A549 (cell line): ENCODE results near the gene FAHD1. TPM values are rescaled to one million over a fixed set of nuclear protein-coding genes. Genes with fewer than 3 reads are reported as not detected.

ENCODE experiments used
- ATAC-seq, 2 experiments: fragments of 200-7000 bp in 1 of 2; fragments of >200 bp in 1 of 2; cut with Nextera tagmentation in 1 of 2; cut with Tn5 transposase in 1 of 2; 3 replicates each; pipeline versions ENCODE4 v1.8.0 to v1.9.1; 2018 to 2020; ENCODE audit warnings: mild to moderate bottlenecking in 1 of 2, moderate library complexity in 1 of 2
- CTCF ChIA-PET: fragments of 300-600 bp; sonication (Branson Sonifier 250); formaldehyde crosslinking; extraction: SDS; loops from one replicate; lab custom pipeline; 2021; ENCODE audit warnings: antibody characterized with exemption, inconsistent platforms; lab: Yijun Ruan, JAX
- POLR2A ChIA-PET: fragments of 350-600 bp; formaldehyde crosslinking; extraction: SDS; loops from one replicate; lab custom pipeline; 2021; ENCODE audit warnings: antibody characterized with exemption, inconsistent platforms; lab: Yijun Ruan, JAX
- DNase-seq, 2 experiments: peaks; one replicate each; pipeline versions ENCODE4 v3.0.0 to v3.0.0-alpha.2; 2011 to 2016; ENCODE audit warnings: low read depth in 1 of 2, low spot score in 1 of 2
- FAIRE-seq: peaks from 2 replicates; lab custom pipeline; 2011; peaks lifted over from hg19 to GRCh38; lab: Jason Lieb, UNC
- H3K27ac ChIP-seq, 2 experiments: fragments of >200 bp; sonication (Bioruptor Twin); formaldehyde crosslinking; 3 replicates each; pipeline ENCODE4 v1.5.1; 2016 to 2017
- H3K4me1 ChIP-seq: fragments of >200 bp; sonication (Bioruptor Twin); formaldehyde crosslinking; 3 replicates; pipeline ENCODE4 v1.6.1; 2016
- H3K4me2 ChIP-seq: fragments of >200 bp; sonication (Bioruptor Twin); formaldehyde crosslinking; 3 replicates; pipeline ENCODE4 v1.6.1; 2016
- H3K4me3 ChIP-seq: fragments of >200 bp; sonication (Bioruptor Twin); formaldehyde crosslinking; 3 replicates; pipeline ENCODE4 v1.5.1; 2016
- H3K9me3 ChIP-seq: fragments of >200 bp; sonication (Bioruptor Twin); formaldehyde crosslinking; 3 replicates; pipeline ENCODE4 v1.6.1; 2016
- BHLHE40 ChIP-seq: IDR thresholded peaks from 2 replicates; pipeline ENCODE4 v1.6.1; 2012; ENCODE audit warnings: low read depth, low read length, inconsistent platforms
- CBX2 ChIP-seq: fragments of 200-600 bp; sonication (generic); IDR thresholded peaks from 2 replicates; pipeline ENCODE4 v1.6.1; 2016; ENCODE audit warnings: low read depth, mild to moderate bottlenecking, borderline replicate concordance
- CBX8 ChIP-seq: fragments of 200-600 bp; sonication (generic); IDR thresholded peaks from 2 replicates; pipeline ENCODE4 v1.6.1; 2016
- CHD2 ChIP-seq: fragments of 150-350 bp; IDR thresholded peaks from 2 replicates; pipeline ENCODE4 v1.6.1; 2014; ENCODE audit warnings: low read length; ENCODE audit not compliant: partially characterized antibody
- CHD4 ChIP-seq: fragments of 200-600 bp; sonication (generic); IDR thresholded peaks from 2 replicates; pipeline ENCODE4 v1.6.1; 2016; ENCODE audit warnings: antibody characterized with exemption, mild to moderate bottlenecking, borderline replicate concordance
- EHF ChIP-seq: fragments of 250-450 bp; sonication (Bioruptor Pico); IDR thresholded peaks from 2 replicates; pipeline ENCODE4 v1.5.0; 2020; ENCODE audit warnings: mild to moderate bottlenecking
- FOSL2 ChIP-seq, 2 experiments: fragments of 450-650 bp in 1 of 2; fragments of >200 bp in 1 of 2; sonication (Bioruptor Twin) in 1 of 2; formaldehyde crosslinking; IDR thresholded peaks; 2 replicates each; pipeline versions ENCODE4 v1.5.0 to v1.6.1; 2016 to 2020; ENCODE audit warnings: mild to moderate bottlenecking in 1 of 2, moderate library complexity in 1 of 2
- FOXS1 ChIP-seq: fragments of 250-450 bp; sonication (Bioruptor Pico); IDR thresholded peaks from 2 replicates; pipeline ENCODE4 v1.5.0; 2020; ENCODE audit warnings: mild to moderate bottlenecking, moderate library complexity
- HDAC2 ChIP-seq: fragments of 200-600 bp; sonication (generic); IDR thresholded peaks from 2 replicates; pipeline ENCODE4 v1.6.1; 2016
- HEYL ChIP-seq: fragments of 250-450 bp; sonication (Bioruptor Pico); IDR thresholded peaks from 2 replicates; pipeline ENCODE4 v1.8.0; 2021; ENCODE audit warnings: mild to moderate bottlenecking, moderate library complexity
- HOXB13 ChIP-seq: fragments of 250-450 bp; sonication (Bioruptor Pico); IDR thresholded peaks from 2 replicates; pipeline ENCODE4 v1.5.0; 2020; ENCODE audit warnings: low read depth, mild to moderate bottlenecking, moderate library complexity
- HOXB5 ChIP-seq: fragments of 250-450 bp; sonication (Bioruptor Pico); IDR thresholded peaks from 2 replicates; pipeline ENCODE4 v1.5.0; 2020; ENCODE audit warnings: mild to moderate bottlenecking, moderate library complexity
- JUN ChIP-seq, 2 experiments: fragments of >200 bp; sonication (Bioruptor Twin); formaldehyde crosslinking; IDR thresholded peaks; 2 replicates in 1 of 2; 3 replicates in 1 of 2; pipeline ENCODE4 v1.6.1; 2016 to 2017
- KDM1A ChIP-seq: fragments of 200-600 bp; sonication (generic); IDR thresholded peaks from 2 replicates; pipeline ENCODE4 v1.6.1; 2016; ENCODE audit warnings: low read depth, mild to moderate bottlenecking
- KDM5A ChIP-seq: fragments of 200-600 bp; sonication (generic); IDR thresholded peaks from 2 replicates; pipeline ENCODE4 v1.6.1; 2016; ENCODE audit warnings: antibody characterized with exemption, mild to moderate bottlenecking
- MAFK ChIP-seq: fragments of 450-650 bp; IDR thresholded peaks from 2 replicates; pipeline ENCODE4 v1.6.1; 2014; ENCODE audit not compliant: partially characterized antibody
- MAZ ChIP-seq: fragments of 150-350 bp; IDR thresholded peaks from 2 replicates; pipeline ENCODE4 v1.6.1; 2014; ENCODE audit warnings: antibody characterized with exemption, low read depth, low read length, borderline replicate concordance
- PHF8 ChIP-seq: fragments of 200-600 bp; sonication (generic); IDR thresholded peaks from 2 replicates; pipeline ENCODE4 v1.6.1; 2016; ENCODE audit warnings: low read depth, mild to moderate bottlenecking, antibody characterized with exemption, moderate library complexity, borderline replicate concordance
- POLR2AphosphoS2 ChIP-seq: conservative IDR thresholded peaks from 2 replicates; pipeline ENCODE4 v1.6.1; 2012; ENCODE audit warnings: low read length, improper control_type of control experiment, inconsistent platforms
- RCOR1 ChIP-seq: fragments of 150-350 bp; IDR thresholded peaks from 2 replicates; pipeline ENCODE4 v1.6.1; 2014; ENCODE audit warnings: antibody characterized with exemption, low read length, low read depth
- RNF2 ChIP-seq: fragments of 200-600 bp; sonication (generic); IDR thresholded peaks from 2 replicates; pipeline ENCODE4 v1.6.1; 2016; ENCODE audit warnings: low read depth, mild to moderate bottlenecking, antibody characterized with exemption, moderate library complexity, borderline replicate concordance
- SMC3 ChIP-seq: fragments of >200 bp; sonication (Bioruptor Twin); formaldehyde crosslinking; IDR thresholded peaks from 3 replicates; pipeline ENCODE4 v1.6.1; 2018; ENCODE audit warnings: inconsistent platforms
- TP53 ChIP-seq: fragments of 250-450 bp; sonication (Bioruptor Pico); IDR thresholded peaks from 2 replicates; pipeline ENCODE4 v1.5.0; 2021; ENCODE audit warnings: mild to moderate bottlenecking, moderate library complexity
- ZC3H11A ChIP-seq: fragments of 450-650 bp; IDR thresholded peaks from 2 replicates; pipeline ENCODE4 v1.6.1; 2014; ENCODE audit warnings: antibody characterized with exemption, mild to moderate bottlenecking
- ZNF302 ChIP-seq: fragments of 250-450 bp; sonication (Bioruptor Pico); IDR thresholded peaks from 2 replicates; pipeline ENCODE4 v1.9.0; 2021; ENCODE audit warnings: inconsistent platforms, mild to moderate bottlenecking, moderate library complexity
- ZSCAN20 ChIP-seq: fragments of 250-450 bp; sonication (Bioruptor Pico); IDR thresholded peaks from 2 replicates; pipeline ENCODE4 v1.8.0; 2022; ENCODE audit warnings: mild to moderate bottlenecking, moderate library complexity
- WGBS: methylation state at CpG from one replicate; pipeline ENCODE4 v1.1.6; 2017; ENCODE audit errors: missing lambda C conversion rate; 5-methylcytosine and 5-hydroxymethylcytosine counted together
- polyA plus RNA-seq, 4 experiments: library from polyadenylated mRNA; depleted of rRNA in 3 of 4; stranded (reverse); fragments of >200 nt; fragmentation: RNase III in 1 of 4; extraction: RNeasy Plus Mini Kit Qiagen cat#74134 plus additional on column Dnase treatment in 1 of 4; gene quantifications; 2 replicates in 3 of 4; 3 replicates in 1 of 4; pipeline ENCODE4 v1.2.3, GENCODE V29; 2011 to 2017
- TF ChIP-seq, protein P1 (sequence below): fragments of >200 bp; sonication (Bioruptor Twin); formaldehyde crosslinking; IDR thresholded peaks from 2 replicates; pipeline ENCODE4 v1.6.1; 2016
- TF ChIP-seq, protein P2 (sequence below): fragments of >200 bp; sonication (Bioruptor Twin); formaldehyde crosslinking; IDR thresholded peaks from 3 replicates; pipeline ENCODE4 v1.6.1; 2016
- TF ChIP-seq, protein P3 (sequence below): IDR thresholded peaks from 2 replicates; pipeline ENCODE4 v1.6.1; 2012
- TF ChIP-seq, protein P4 (sequence below): IDR thresholded peaks from 2 replicates; pipeline ENCODE4 v1.6.1; 2012
- TF ChIP-seq, protein P5 (sequence below): fragments of 250-450 bp; sonication (Bioruptor Pico); IDR thresholded peaks from 2 replicates; pipeline ENCODE4 v1.5.0; 2020; ENCODE audit warnings: low read depth, mild to moderate bottlenecking, moderate library complexity
- TF ChIP-seq, protein P6 (sequence below): fragments of 150-350 bp; IDR thresholded peaks from 2 replicates; pipeline ENCODE4 v1.6.1; 2014; ENCODE audit warnings: low read depth, mild to moderate bottlenecking, low read length

Gene FAHD1
- polyA plus RNA-seq, 2 of the 4 experiments (the other 2 are of a cell fraction) = 30.6 to 68.4 TPM

DNA sequence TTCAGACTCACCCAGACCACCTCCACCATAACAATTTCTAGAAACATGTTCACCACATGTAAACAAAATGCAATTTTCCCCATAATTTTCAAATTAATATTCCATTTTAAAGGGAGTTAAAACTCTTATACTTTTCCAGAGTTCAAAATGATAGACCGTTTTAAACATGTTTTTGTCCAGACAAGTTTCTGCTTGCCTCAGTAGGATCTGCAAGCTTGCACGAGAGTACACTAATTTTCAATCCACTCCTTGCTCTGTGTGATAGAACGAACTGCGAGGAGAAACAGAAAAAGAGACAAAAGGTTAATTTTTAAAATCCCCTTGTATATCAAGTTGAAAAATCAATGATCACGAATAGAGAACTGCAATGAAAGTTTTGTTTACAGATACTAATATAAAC, 7.1 kb downstream of the FAHD1 start:
- no peaks in the 10 kb centered on the region for H3K9me3 ChIP-seq
- WGBS = 82% methylated on average over 5 of the region's 5 CpGs
- POLR2A ChIA-PET = no interaction called here
- FAIRE-seq = no peak
- ATAC-seq = no peak
- H3K4me1 ChIP-seq = peaks cover 12% of the 10 kb centered on the region
- no peak for DNase-seq
- CTCF ChIA-PET = interaction anchor here (1.6 kb wide), 1 partner anchor 10 kb away, joined by 4 read pairs; no protein-coding TSS in a partner anchor
- no peak overlapping the region for H3K4me3 ChIP-seq
- TF ChIP-seq, protein P1, sequence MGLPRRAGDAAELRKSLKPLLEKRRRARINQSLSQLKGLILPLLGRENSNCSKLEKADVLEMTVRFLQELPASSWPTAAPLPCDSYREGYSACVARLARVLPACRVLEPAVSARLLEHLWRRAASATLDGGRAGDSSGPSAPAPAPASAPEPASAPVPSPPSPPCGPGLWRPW = no peak
- no peak for TF ChIP-seq FOXS1 (CRISPR knock-in tag)
- no peak for TF ChIP-seq CBX8
- H3K4me2 ChIP-seq = no peak overlapping the region
- H3K27ac ChIP-seq = no peak overlapping the region

DNA sequence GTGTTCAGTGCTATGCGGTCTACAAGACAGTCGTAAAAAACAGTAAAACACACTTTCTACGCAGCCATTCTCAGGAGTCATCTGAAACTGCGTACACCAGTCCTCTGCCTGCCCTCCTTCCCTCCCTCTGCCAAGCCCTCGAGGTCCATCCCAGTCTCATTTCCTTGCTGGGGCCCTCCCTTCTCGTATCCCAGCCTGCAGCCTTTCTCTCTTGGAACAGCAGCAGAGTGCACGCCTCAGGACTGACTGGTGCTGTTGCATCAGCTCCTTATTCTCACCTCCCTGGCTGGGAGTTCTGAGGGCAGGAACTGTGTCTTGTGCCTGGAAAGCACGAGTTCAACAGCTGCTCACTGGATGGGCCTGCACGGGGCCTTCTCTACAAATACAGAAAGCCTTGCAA, 12.5 kb downstream of the FAHD1 start:
- no peak for DNase-seq

DNA sequence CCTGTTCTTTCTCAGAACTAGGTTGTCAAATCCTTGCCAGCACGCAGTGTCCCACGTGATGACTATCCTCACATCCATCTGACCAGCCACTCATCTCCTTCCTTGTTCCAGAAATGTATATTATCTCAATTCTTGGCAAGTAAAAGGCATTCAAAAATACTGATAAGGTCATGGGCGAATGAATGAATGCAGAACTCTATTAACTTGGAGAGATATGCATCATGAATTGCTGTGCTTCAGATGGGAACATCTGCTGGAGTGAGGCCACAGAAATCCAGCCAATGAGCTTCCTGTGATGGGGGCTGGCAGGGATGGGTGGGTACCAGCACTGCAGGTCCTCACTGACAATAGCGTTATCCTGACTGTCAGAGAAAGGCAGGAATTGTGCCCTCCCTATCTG, 19.0 kb downstream of the FAHD1 start:
- DNase-seq (no peak), ATAC-seq (no peak), FAIRE-seq (no peak)
- H3K27ac ChIP-seq = no peak overlapping the region
- CTCF ChIA-PET = interaction anchor here (0.9 to 6.0 kb wide), 6 partner anchors 8 to 105 kb away, joined by 3 to 43 read pairs (median 3); no protein-coding TSS in a partner anchor
- POLR2A ChIA-PET = interaction anchor here (0.6 kb wide), 1 partner anchor 387 kb away, joined by 3 read pairs; no protein-coding TSS in a partner anchor
- H3K9me3 ChIP-seq = no peaks in the 10 kb centered on the region
- H3K4me2 ChIP-seq = no peak overlapping the region
- H3K4me3 ChIP-seq = no peak overlapping the region
- 62% methylated on average over 4 of the region's 4 CpGs for WGBS
- H3K4me1 ChIP-seq = no peaks in the 10 kb centered on the region
- TF ChIP-seq KDM5A (no peak), HDAC2 (no peak), RCOR1 (no peak), FOSL2 (IDR thresholded peaks at IDR 0.05) (no peak), FOSL2 (CRISPR knock-in tag; IDR thresholded peaks at IDR 0.05) (no peak), EHF (CRISPR knock-in tag) (no peak), ZNF302 (CRISPR knock-in tag) (no peak), ZSCAN20 (CRISPR knock-in tag) (no peak), JUN (IDR thresholded peaks at IDR 0.05) (no peak), MAFK (no peak), KDM1A (no peak), FOXS1 (CRISPR knock-in tag) (no peak), BHLHE40 (no peak), ZC3H11A (no peak), MAZ (no peak), TP53 (CRISPR knock-in tag) (no peak), SMC3 (no peak), HOXB5 (CRISPR knock-in tag) (no peak)
- TF ChIP-seq, protein P2, sequence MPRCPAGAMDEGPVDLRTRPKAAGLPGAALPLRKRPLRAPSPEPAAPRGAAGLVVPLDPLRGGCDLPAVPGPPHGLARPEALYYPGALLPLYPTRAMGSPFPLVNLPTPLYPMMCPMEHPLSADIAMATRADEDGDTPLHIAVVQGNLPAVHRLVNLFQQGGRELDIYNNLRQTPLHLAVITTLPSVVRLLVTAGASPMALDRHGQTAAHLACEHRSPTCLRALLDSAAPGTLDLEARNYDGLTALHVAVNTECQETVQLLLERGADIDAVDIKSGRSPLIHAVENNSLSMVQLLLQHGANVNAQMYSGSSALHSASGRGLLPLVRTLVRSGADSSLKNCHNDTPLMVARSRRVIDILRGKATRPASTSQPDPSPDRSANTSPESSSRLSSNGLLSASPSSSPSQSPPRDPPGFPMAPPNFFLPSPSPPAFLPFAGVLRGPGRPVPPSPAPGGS = no peak
- TF ChIP-seq, protein P3, sequence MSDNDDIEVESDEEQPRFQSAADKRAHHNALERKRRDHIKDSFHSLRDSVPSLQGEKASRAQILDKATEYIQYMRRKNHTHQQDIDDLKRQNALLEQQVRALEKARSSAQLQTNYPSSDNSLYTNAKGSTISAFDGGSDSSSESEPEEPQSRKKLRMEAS = no peak

More for the DNA sequence above, 12.5 kb downstream of the FAHD1 start:
- H3K4me2 ChIP-seq = no peak overlapping the region
- no peak overlapping the region for H3K27ac ChIP-seq
- H3K9me3 ChIP-seq = no peaks in the 10 kb centered on the region
- ChIA-PET POLR2A (no interaction called here), CTCF (interaction anchor here (1.0 to 1.2 kb wide), 2 partner anchors 12 to 17 kb away, joined by 3 read pairs; partner anchors contain the start of gene FAHD1)
- FAIRE-seq (no peak), ATAC-seq (no peak)
- no peaks in the 10 kb centered on the region for H3K4me1 ChIP-seq
- WGBS = 70% methylated on average over 9 of the region's 9 CpGs
- H3K4me3 ChIP-seq = no peak overlapping the region
- TF ChIP-seq POLR2AphosphoS2 = no peak
- TF ChIP-seq CHD4 = no peak
- TF ChIP-seq, protein P4, sequence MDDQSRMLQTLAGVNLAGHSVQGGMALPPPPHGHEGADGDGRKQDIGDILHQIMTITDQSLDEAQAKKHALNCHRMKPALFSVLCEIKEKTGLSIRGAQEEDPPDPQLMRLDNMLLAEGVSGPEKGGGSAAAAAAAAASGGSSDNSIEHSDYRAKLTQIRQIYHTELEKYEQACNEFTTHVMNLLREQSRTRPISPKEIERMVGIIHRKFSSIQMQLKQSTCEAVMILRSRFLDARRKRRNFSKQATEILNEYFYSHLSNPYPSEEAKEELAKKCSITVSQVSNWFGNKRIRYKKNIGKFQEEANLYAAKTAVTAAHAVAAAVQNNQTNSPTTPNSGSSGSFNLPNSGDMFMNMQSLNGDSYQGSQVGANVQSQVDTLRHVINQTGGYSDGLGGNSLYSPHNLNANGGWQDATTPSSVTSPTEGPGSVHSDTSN = no peak
- TF ChIP-seq RNF2 = no peak
- TF ChIP-seq CHD2 = no peak
- TF ChIP-seq, protein P2 = no peak
- TF ChIP-seq, protein P5, sequence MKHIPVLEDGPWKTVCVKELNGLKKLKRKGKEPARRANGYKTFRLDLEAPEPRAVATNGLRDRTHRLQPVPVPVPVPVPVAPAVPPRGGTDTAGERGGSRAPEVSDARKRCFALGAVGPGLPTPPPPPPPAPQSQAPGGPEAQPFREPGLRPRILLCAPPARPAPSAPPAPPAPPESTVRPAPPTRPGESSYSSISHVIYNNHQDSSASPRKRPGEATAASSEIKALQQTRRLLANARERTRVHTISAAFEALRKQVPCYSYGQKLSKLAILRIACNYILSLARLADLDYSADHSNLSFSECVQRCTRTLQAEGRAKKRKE (CRISPR knock-in tag) = no peak
- TF ChIP-seq PHF8 = no peak
- TF ChIP-seq, protein P6, sequence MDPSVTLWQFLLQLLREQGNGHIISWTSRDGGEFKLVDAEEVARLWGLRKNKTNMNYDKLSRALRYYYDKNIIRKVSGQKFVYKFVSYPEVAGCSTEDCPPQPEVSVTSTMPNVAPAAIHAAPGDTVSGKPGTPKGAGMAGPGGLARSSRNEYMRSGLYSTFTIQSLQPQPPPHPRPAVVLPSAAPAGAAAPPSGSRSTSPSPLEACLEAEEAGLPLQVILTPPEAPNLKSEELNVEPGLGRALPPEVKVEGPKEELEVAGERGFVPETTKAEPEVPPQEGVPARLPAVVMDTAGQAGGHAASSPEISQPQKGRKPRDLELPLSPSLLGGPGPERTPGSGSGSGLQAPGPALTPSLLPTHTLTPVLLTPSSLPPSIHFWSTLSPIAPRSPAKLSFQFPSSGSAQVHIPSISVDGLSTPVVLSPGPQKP = no peak
- no peak for TF ChIP-seq CBX2
- TF ChIP-seq HOXB13 (CRISPR knock-in tag) = no peak
- no peak for TF ChIP-seq HEYL
- no peak for TF ChIP-seq RCOR1
